GM20431 (cell line): Measurements from ENCODE around the gene CREB5.

Experiments
- in situ Hi-C: fragments of 300-500 bp; cut with MseI, MboI; formaldehyde crosslinking; loops from one replicate; pipeline ENCODE4 v1.15.0; 2020; ENCODE audit warnings: low sequenced_read_pairs; ENCODE audit not compliant: unreplicated experiment

CREB5 gene

DNA sequence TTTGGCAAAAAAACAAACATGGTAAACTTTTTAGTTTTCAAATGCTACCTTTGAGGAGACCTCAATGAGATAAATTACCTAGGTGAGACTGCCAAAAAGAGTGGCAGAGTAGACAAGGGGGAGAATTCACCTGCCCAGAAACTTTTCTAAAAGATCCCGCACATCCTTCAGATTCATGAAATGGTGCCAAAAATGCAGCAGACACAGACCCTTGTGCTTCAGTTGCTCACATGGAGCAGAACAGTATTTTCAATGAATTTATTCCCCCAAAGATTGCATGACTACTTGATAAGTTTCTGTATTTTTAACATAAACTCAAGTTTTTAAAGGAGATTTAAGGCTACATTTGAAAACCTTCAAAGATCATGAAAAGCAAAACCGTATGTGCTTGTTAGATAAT, 275.9 kb downstream of the CREB5 start:
- in situ Hi-C loops, result no loop called here

DNA sequence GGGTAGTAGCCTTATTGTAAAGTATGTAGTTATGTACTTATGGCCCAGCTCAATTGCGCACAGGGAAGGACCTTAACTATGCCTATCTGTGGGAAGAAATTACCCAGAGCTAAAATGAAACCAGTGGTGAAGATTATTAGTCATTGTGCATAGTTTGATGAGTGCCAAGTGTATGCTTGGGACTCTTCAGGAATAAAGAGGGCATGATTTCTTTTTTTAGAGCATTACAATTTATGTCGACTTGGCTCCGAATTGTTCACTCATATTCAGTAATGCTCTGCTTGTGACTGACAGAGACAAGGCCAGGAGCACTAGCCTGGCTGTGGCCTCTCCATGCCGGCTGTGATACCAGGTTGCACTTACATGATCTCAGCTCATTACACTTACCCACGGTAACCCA, 276.3 kb downstream of the CREB5 start:
- in situ Hi-C loops, result no loop called here

DNA sequence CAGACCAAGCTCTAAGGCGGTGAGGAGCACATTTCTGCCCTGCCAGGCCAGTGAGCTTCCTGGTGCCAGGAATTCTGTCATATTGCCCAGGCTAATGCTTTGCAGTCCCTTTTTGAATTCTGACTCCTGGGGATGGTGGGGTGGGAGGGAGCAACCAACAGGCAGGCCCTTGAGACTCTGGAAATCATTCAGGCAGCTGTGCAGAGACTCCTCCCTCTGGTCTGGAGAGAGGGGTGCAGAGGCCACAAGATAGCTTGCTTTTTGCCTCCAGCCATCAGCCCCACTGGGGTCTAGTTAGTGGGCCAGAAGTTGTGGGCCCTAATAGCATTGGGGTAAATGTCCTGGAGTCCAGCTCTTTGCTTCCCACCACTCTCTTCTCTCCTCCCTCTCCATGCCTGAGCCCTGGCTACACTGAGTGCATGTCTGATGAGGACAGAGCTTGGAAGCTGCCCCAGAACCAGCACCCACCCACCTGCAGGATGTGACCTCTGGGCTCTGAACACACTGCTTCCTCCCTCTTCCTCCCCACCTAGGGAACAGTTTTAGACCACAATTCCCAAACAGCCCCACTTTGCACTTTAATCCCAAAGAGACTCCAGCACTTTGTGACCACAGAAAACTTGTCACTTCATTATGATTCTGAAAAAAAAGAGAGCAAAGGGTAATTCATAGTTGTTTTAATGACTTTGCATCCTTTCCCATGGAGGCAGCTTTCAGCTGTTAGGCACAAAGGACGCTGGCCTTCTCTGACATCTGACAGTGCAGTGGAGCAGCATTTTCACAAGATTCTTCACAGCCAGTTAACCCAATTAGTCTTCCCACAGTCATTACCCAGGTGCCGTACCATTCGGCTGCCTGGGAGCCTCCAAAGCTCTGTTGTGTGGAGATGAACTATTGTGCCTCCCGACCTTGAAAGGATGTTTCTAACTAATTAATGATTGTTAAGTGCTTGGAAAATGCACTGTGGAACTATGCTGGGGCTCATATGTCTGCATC, 283.3 kb downstream of the CREB5 start:
- in situ Hi-C loops, result no loop called here

DNA sequence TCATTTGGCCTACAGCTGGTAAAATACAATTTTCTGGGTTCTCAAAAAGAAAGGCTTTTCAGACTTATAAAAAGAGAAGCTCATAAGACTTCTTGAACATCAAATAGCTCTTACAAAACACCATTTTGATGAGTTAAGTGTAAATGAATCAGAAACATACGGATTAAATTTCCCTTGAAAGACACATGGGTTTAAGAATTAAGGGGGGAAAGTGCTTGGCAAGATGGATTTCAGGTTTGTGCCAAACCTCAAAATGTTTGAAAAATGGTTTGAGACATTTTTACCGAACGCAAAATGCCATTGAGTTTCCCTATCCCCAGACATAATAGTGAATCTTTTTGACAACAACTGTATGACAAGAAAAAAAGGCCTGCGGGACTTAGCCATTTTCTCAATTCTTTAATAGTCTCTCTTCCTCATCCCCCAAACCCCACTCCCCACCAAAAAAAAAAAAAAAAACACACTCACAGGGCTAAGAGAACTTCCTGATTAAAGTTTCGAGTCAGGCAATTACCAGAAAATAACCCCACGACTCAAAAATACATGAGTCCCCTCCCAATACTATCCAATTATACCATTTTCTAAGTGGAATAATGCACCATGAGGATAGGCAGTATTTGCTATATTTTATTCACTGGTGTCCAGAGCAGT, 285.7 kb downstream of the CREB5 start:
- in situ Hi-C loops, result no loop called here

DNA sequence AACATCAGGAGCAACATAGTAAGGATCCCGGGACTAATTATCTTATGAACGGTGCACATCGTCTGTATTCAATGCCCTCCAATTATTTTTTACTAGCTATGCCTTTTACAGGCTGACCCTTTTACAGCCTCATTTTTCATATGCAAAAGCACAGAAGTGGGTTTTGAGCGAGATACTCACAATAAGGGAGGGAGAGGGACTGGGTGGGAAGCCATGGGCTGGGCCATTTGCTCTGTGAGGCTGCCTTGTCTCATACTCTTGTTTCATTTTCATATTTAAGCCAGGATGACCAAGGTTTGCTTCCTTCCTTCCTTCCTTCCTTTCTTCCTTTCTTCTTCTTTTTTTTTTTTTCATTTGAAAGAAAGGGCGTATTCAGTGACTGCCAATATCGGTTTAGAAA, 286.5 kb downstream of the CREB5 start:
- in situ Hi-C loops, result no loop called here

DNA sequence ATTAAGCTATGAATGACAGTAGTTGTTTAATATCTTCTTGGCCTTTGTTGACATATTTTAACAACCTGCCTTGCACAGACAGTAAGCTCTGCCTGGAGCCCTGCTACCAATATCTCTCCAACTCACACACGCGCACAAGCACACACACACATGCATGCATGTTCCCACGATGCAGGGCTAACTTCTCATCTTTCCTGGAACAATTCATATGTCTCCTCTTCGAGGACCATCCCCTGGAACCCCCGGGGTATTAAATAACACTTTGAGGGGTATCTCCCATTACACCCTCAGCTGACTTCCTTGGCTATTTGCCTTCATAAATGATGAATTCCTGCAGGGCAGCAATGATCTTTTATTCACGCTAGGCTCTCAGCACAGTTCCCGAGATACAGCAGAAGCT, 287.8 kb downstream of the CREB5 start:
- in situ Hi-C loops, result no loop called here

DNA sequence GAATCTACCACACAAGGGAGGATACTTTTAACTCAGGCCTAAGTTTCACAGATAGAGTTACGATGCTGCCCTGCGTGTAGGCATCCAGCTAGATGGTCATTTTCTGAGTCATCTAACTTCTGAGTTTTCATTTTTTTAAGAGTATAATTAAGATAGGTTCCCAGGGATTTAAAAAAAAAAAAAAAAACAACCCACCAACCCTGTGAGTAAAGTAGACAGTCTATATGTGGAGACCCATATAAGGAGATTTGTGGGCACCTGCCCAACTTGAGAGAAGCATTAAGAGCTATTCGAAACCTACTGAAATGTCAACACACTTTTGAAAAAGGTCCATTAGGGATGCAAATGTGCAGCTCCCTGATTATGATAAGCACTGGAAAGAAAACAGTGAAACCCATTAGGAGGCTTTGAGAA, 288.5 kb downstream of the CREB5 start:
- in situ Hi-C loops, result no loop called here

DNA sequence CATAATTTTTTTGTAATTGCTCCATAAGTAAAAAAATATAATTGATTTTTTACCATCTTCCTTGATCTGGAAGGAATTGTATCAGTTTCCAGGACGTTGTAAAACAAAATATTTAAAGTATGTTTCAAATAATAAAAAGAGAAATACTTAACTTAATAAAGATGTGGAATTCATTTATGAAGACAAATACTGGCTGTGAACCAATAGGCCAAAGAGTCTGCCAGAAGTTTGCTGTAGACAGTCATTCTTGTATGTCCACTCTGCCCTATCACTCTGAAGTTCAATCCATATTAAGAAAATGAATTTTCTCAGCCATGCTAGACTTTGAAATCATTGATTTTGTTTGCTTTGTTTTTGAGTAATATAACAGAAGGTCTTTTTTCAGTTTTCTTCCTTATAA, 289.4 kb downstream of the CREB5 start:
- in situ Hi-C loops, result no loop called here

DNA sequence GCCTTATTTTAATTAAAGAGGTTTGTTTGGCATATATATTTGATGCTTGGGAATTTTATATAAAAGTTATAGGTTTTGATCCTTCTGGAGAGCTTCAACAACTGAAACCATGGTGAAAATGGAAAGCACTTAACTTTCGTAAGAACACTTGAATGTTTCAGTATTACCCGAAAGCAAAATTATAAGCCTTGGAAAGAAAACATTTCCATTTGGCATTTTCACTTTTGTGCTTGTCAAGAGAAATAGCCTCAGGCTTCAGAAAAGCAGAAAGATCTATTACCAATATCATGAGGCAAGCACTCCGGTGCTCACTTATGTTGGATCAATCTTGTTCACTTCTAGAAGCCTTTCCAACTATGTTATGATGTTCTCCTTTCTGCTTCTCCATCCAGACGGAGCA, 289.9 kb downstream of the CREB5 start:
- in situ Hi-C loops, result no loop called here

DNA sequence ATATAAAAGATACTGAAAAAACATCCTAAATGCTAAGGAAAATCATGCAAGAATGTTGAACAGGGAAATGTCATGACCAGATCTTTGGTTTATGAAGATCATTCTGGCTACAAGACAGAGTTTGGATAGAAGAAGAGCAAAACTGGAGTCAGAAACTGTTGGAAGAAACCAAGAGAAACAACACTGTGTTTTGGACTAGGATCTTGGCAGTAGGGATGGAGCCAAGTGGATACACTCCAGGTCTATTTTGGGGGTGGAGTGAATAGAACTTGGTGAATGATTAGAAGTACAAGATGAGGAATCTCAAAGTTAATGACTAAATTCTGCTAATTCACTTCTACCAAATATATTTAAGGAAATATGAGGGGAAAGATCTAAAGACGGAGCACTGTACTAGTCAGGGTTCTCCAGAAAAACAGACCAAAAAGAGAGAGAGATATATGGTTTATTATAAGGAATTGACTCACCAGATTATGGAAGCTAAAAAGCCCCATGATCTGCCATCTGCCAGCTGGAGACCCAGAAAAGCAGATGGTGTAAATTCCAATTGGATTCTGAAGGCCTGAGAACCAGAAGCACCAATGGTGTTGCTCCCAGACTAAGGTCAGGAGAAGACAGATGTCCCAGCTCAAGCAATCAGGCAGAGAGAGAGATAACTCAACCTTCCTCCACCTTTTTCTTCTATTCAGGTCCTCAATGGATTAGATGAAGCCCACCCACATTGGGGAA, 290.9 kb downstream of the CREB5 start:
- in situ Hi-C loops, result no loop called here

DNA sequence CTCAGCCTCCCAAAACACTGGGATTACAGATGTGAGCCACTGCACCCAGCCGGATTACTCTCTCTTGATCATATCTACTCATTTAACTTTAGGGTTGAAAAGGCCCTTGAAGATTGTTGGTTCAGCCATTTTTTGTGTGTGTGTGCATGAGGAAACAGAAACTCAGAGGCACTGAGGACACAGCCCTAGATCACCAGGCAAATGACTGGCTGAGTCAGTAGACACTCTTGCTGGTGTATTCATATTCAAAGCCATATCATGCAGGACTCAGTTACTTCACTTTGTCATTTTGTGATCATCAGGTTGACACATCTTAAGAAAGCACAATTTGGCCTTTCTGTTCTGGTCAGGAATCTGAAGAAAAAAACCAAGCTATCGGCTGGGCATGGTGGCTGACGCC, 292.4 kb downstream of the CREB5 start:
- in situ Hi-C loops, result no loop called here

DNA sequence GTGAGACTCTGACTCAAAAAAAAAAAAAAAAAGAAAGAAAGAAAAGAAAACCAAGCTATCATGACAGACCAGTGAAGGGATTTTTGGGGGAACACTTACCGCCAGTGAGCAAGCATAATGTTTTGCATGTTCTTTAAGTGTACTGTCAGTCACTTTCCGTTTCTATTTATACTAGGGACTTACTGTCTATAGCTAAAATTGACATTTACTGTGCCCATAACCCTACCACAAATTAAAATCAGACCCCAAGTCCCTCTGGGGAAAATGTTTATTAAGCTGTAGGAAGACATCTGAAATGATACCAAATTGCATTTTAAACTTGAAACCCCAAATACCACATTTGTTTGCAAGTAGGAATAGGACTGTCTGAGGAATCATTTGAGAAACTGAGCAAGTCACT, 293.0 kb downstream of the CREB5 start:
- in situ Hi-C loops, result no loop called here

DNA sequence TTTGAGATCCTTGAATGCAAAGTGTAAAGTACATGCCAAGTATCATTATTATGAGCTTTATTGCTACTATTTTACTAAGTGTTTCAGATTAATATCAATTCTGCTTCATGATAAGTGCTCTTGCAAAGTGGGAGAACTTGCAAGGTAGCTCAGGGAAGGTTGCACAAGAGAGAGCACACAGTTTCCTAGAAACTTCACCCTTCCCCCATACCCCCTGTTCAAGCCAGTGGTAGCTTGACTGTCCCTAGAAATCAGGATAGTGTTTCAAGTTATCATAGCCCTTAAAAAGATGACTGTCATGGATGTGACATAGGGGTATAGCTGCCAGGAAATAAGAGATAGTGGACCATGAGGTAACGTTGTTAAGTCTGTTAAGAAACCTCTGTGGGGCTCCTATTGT, 294.3 kb downstream of the CREB5 start:
- in situ Hi-C loops, result no loop called here

DNA sequence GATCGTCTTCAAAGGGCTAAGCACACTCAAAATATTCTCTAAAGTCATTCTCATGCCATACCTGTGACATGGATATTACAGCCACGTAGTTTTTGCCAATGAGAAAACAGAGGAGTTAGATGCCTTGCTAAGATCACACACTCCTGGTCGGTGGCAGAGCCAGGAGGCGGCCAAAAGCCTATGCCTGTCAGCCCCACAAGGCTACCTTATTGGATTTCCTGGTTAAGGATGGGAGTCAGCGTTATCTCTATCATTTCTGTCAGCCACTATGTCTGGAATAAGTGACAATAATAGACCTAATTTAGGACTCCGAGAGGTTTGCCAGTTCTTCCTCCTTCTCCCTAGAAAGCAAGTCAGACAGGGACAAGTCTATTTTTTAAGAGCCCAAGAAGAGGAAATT, 295.0 kb downstream of the CREB5 start:
- in situ Hi-C loops, result no loop called here

DNA sequence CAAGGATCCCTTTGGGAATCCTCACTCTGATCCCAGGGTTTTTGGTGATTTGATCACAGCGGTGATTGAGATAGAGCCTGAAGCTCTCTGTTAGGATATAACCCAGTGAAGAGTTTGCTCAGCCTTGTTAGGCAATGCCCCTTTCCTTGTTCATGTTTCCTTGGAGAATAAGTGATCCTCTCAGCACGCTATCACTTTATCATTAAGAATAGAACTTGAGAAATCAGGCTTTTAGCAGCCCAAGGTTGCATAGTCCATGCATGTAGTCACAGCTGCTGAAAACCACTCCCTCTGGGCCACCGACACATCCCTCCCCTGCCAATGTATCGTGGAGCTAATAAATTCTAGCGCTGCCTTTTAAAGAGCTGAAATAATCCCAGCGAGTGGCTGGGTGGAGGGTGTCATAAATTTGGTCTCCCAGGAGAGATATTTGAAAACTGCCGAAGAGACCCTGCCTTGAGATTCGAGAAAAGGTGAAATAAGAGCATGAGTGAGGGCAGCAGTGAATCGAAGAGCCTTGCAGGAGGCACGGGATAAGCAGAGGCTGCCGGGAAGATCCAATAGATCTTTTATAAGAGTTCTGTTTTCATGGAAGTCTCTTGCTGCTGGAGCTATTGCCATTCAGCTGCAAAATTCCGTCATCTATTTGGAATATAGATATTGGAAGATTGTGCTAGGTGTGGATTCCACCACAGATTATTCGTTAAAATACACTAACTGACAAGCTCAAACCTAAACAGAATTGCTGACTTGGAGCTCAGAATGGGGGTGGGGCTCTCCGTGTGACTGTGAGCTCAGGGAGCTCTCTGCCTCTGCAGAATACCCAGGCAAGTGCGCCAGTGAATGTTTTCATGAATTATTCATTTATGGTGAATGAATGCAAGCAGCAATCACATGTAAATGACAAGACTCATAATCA, 296.0 kb downstream of the CREB5 start:
- in situ Hi-C loops, result no loop called here

DNA sequence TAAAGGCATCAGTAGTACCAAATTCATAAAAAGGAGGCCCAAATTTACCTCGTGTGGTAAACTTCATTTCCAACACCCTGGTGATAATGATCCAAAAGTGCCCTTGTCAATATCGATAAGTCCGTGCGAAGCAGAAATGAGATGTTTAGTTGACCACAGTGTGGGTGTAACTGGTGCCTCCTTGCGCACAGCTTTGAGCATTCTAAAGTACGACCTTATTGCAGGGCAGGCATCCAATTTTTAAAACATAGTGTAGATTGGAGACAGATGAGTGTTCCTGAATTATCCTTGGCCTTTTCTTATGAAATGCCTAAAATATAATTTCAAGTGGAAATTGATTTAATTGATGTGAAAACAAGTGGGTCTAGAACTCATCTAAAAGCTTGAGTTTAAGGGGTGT, 297.4 kb downstream of the CREB5 start:
- in situ Hi-C loops, result no loop called here

DNA sequence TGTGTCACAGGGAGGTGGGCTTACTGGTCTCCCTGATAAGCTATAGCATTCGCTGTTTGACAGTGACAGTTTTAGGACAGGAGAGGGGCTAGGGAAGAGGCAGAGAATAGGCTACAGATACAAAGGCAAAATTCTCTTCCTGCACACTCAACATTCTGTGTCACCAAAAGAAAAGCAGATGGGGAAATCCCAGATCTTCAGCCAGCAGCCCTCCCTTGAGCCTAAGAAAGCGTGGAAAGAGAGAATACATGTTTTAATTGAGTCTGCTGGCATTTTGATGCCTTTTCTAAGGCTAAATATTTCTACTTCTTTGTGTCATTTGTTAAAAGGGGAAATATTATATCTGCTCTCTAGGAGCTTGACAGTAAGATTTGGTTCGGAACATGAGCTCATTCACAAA, 298.8 kb downstream of the CREB5 start:
- in situ Hi-C loops, result no loop called here

DNA sequence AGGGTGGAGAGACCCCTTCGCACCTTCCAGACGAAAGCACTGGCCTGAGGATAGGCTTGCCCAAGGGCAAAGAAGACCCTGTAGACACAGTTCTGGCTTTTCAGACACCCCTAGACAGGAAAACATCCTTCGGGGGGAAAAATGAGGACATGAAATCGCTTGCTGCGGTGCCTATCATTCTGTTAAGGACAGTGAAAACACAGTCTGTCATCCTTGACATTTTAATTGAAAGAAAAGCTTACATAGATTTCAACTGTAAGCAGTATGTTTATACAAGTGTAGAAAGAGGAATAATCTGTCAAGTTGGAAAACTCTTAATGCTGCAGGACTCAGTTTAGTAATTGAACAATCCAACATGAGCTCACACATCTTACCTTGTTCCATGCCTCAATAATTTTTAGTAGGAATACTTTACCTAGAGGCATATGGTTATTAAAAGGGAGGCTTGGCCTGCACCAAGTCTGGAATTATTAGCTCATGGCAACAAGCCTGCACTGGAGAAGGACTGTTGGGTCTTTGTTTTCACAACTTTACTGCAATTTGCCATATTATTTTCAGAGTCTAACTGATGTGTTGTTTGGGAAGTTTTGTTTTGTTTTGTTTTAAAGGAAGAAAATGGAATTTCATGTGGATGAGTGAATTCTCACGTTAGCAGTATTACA, 302.3 kb downstream of the CREB5 start:
- in situ Hi-C loops, result no loop called here

DNA sequence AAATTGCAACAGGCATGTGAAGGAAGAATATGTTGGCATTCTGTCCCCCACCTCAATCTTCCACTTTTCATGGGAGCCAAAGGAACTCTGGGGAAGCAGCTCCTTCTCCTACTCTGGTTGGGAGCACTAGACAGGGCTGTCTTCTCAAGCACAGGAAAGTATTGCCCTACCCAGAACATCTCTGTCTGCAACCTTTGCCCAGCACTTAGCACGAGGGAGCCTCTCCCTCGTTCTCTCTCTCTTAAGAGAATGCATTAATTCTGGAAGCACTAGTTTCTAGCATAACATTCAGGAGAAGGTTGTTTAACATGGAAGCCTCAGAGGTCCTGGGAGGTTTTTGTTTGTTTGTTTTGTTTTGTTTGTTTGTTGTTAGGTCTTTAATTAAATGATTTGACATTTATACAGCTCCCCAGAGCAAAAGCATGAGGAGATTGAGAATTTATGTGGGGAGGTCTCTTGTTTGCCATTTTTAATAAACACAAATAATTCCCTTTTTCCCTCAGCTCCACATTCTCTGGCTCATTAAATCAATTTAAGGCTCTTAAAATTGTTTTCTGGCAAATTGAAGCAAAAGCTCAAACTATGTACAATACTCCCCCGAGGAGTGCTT, 305.2 kb downstream of the CREB5 start:
- in situ Hi-C loops, result no loop called here
